ENCODE measurements around the gene VWA8.

The VWA8 gene

GRCh38 chr13:41589434-41589833 lies 371.5 kb downstream of the VWA8 start:
- Histone ChIP-seq H3K4me3 (ENCODE audit: low read depth, low read length) (no peak overlapping the region), H3K36me3 (ENCODE audit: control insufficient read depth in 2 of 2, insufficient read depth in 1 of 2, low read length in 2 of 2) (peaks cover 0 to 3% of the 10 kb centered on the region in 2 experiments; a peak in 1 of 3 replicates), H3K9me3 (ENCODE audit: control insufficient read depth, insufficient read depth, low read depth, low read length) (no peaks in the 10 kb centered on the region), H3K27ac (ENCODE audit: extremely low read depth, low read depth, low read length) (no peak overlapping the region), H3K4me1 (ENCODE audit: control insufficient read depth, insufficient read depth, low read length) (no peaks in the 10 kb centered on the region)
- ChIA-PET CTCF (no interaction called here), POLR2A (no interaction called here)
- peak; percentile 60 for TF ChIP-seq ZNF529 (tag by site-specific recombination; IDR thresholded peaks at IDR 0.05; ENCODE audit: insufficient replicate concordance)
- no peak for TF ChIP-seq ZNF248 (tag by site-specific recombination; IDR thresholded peaks at IDR 0.05)

GRCh38 chr13:41588899-41589298 lies 372.0 kb downstream of the VWA8 start:
- CTCF ChIA-PET, result no interaction called here
- Histone ChIP-seq H3K27ac (ENCODE audit: extremely low read depth, low read depth, low read length) (no peak overlapping the region), H3K4me1 (ENCODE audit: control insufficient read depth, insufficient read depth, low read length) (no peaks in the 10 kb centered on the region), H3K4me3 (ENCODE audit: low read depth, low read length) (no peak overlapping the region), H3K36me3 (ENCODE audit: control insufficient read depth in 2 of 2, insufficient read depth in 1 of 2, low read length in 2 of 2) (peaks cover 0 to 3% of the 10 kb centered on the region in 2 experiments; a peak in 1 of 3 replicates), H3K9me3 (ENCODE audit: control insufficient read depth, insufficient read depth, low read depth, low read length) (no peaks in the 10 kb centered on the region)
- TF ChIP-seq CTCF (tag by site-specific recombination; IDR thresholded peaks at IDR 0.05) (no peak), ZNF558 (tag by site-specific recombination; IDR thresholded peaks at IDR 0.05) (no peak), ZNF155 (tag by site-specific recombination; IDR thresholded peaks at IDR 0.05) (no peak), ZNF785 (tag by site-specific recombination; IDR thresholded peaks at IDR 0.05) (no peak), ZSCAN30 (tag by site-specific recombination; IDR thresholded peaks at IDR 0.05) (no peak)
- TF ChIP-seq, protein P1, sequence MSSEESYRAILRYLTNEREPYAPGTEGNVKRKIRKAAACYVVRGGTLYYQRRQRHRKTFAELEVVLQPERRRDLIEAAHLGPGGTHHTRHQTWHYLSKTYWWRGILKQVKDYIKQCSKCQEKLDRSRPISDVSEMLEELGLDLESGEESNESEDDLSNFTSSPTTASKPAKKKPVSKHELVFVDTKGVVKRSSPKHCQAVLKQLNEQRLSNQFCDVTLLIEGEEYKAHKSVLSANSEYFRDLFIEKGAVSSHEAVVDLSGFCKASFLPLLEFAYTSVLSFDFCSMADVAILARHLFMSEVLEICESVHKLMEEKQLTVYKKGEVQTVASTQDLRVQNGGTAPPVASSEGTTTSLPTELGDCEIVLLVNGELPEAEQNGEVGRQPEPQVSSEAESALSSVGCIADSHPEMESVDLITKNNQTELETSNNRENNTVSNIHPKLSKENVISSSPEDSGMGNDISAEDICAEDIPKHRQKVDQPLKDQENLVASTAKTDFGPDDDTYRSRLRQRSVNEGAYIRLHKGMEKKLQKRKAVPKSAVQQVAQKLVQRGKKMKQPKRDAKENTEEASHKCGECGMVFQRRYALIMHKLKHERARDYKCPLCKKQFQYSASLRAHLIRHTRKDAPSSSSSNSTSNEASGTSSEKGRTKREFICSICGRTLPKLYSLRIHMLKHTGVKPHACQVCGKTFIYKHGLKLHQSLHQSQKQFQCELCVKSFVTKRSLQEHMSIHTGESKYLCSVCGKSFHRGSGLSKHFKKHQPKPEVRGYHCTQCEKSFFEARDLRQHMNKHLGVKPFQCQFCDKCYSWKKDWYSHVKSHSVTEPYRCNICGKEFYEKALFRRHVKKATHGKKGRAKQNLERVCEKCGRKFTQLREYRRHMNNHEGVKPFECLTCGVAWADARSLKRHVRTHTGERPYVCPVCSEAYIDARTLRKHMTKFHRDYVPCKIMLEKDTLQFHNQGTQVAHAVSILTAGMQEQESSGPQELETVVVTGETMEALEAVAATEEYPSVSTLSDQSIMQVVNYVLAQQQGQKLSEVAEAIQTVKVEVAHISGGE (tag by site-specific recombination; conservative IDR thresholded peaks at IDR 0.05; ENCODE audit: low read depth), result no peak
- TF ChIP-seq, protein P2, sequence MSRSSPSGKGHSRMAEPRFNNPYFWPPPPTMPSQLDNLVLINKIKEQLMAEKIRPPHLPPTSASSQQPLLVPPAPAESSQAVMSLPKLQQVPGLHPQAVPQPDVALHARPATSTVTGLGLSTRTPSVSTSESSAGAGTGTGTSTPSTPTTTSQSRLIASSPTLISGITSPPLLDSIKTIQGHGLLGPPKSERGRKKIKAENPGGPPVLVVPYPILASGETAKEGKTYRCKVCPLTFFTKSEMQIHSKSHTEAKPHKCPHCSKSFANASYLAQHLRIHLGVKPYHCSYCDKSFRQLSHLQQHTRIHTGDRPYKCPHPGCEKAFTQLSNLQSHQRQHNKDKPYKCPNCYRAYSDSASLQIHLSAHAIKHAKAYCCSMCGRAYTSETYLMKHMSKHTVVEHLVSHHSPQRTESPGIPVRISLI (tag by site-specific recombination; IDR thresholded peaks at IDR 0.05), result no peak
- POLR2A ChIA-PET, result no interaction called here

GRCh38 chr13:41588448-41588847 lies 372.5 kb downstream of the VWA8 start:
- ChIA-PET POLR2A (no interaction called here), CTCF (no interaction called here)
- H3K27ac ChIP-seq (ENCODE audit: extremely low read depth, low read depth, low read length), result no peak overlapping the region
- peaks cover 0 to 3% of the 10 kb centered on the region in 2 experiments; a peak in 1 of 3 replicates for H3K36me3 ChIP-seq (ENCODE audit: control insufficient read depth in 2 of 2, insufficient read depth in 1 of 2, low read length in 2 of 2)
- TF ChIP-seq ZNF521 (tag by site-specific recombination; IDR thresholded peaks at IDR 0.05), result no peak
- TF ChIP-seq ZNF157 (tag by site-specific recombination; IDR thresholded peaks at IDR 0.05), result no peak
- TF ChIP-seq ZNF561 (tag by site-specific recombination; IDR thresholded peaks at IDR 0.05; ENCODE audit: borderline replicate concordance), result no peak
- no peak for TF ChIP-seq ZNF221 (tag by site-specific recombination; IDR thresholded peaks at IDR 0.05; ENCODE audit: borderline replicate concordance)
- TF ChIP-seq, protein P3, sequence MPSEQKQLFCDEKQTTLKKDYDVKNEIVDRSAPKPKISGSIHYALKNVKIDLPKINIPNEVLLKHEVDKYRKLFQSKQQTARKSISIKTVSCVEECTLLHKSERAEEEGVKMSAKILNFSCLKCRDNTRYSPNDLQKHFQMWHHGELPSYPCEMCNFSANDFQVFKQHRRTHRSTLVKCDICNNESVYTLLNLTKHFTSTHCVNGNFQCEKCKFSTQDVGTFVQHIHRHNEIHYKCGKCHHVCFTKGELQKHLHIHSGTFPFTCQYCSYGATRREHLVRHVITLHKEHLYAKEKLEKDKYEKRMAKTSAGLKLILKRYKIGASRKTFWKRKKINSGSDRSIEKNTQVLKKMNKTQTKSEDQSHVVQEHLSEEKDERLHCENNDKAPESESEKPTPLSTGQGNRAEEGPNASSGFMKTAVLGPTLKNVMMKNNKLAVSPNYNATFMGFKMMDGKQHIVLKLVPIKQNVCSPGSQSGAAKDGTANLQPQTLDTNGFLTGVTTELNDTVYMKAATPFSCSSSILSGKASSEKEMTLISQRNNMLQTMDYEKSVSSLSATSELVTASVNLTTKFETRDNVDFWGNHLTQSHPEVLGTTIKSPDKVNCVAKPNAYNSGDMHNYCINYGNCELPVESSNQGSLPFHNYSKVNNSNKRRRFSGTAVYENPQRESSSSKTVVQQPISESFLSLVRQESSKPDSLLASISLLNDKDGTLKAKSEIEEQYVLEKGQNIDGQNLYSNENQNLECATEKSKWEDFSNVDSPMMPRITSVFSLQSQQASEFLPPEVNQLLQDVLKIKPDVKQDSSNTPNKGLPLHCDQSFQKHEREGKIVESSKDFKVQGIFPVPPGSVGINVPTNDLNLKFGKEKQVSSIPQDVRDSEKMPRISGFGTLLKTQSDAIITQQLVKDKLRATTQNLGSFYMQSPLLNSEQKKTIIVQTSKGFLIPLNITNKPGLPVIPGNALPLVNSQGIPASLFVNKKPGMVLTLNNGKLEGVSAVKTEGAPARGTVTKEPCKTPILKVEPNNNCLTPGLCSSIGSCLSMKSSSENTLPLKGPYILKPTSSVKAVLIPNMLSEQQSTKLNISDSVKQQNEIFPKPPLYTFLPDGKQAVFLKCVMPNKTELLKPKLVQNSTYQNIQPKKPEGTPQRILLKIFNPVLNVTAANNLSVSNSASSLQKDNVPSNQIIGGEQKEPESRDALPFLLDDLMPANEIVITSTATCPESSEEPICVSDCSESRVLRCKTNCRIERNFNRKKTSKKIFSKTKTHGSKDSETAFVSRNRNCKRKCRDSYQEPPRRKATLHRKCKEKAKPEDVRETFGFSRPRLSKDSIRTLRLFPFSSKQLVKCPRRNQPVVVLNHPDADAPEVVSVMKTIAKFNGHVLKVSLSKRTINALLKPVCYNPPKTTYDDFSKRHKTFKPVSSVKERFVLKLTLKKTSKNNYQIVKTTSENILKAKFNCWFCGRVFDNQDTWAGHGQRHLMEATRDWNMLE (tag by site-specific recombination; conservative IDR thresholded peaks at IDR 0.05; ENCODE audit: low read depth), result no peak
- H3K4me1 ChIP-seq (ENCODE audit: control insufficient read depth, insufficient read depth, low read length), result no peaks in the 10 kb centered on the region
- no peak overlapping the region for H3K4me3 ChIP-seq (ENCODE audit: low read depth, low read length)
- H3K9me3 ChIP-seq (ENCODE audit: control insufficient read depth, insufficient read depth, low read depth, low read length), result no peaks in the 10 kb centered on the region
